T-helper 1 cell treated with Interleukin-12 subunit alpha and Interleukin-12 subunit beta and Interleukin-4 antibody, amounts not matched to agents 30 ng/mL and 1 ng/mL, for 36 hours (primary cell): ENCODE measurements around the gene MPZL3. TPM values are rescaled to one million over a fixed set of nuclear protein-coding genes. Genes with fewer than 3 reads are reported as not detected.

ENCODE experiments used
- intact Hi-C: fragments of 100-400 bp; cut with micrococcal nuclease; formaldehyde crosslinking; loops from one replicate; pipeline ENCODE4 v1.15.1; 2024
- total RNA-seq: library from RNA; stranded (reverse); gene quantifications from 2 replicates; pipeline ENCODE4 v1.2.3, GENCODE V29; 2022

Gene MPZL3, protein sequence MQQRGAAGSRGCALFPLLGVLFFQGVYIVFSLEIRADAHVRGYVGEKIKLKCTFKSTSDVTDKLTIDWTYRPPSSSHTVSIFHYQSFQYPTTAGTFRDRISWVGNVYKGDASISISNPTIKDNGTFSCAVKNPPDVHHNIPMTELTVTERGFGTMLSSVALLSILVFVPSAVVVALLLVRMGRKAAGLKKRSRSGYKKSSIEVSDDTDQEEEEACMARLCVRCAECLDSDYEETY
- 19.7 and 23.9 TPM in 2 replicates for total RNA-seq

GRCh38 chr11:118251858-118252652, at the start of gene MPZL3:
MPZL3 (minus strand) TSS chr11:118252365; CDS start chr11:118252294, 71 bp downstream.
- intact Hi-C loops: loop anchor here (1.0 to 5.0 kb wide), 8 partner anchors 11 to 540 kb away; partner anchors contain the start of gene DDX6

DNA sequence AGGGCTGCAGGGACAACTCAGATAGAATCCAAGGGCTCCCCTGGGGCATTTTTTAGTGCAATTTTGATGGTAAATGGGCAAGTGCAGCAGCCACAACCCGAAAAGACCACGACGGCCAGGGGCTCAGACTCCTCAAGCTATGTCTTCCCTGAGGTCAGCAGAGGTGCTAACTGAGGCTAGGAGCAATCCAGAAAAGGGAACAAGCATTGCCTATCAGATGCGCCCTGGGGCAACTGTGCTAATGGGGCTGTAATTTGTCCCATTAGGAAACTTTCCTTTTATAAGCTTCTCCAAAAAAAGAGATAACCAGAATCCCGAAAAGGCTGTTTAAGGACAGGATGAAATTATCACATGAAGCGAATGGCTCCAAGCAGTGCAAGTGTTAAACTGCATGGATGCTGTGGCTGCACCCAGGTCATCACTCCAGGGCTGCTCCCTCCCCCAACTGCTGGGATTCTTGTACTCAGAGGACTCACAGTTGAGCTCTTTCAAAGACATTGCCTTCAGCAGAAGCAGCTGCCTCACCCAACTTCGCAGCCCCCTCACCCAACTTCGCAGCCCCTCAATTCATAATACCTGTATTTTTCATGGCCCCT, 49.5 kb upstream of the MPZL3 start:
- intact Hi-C loops: loop anchor here (10.0 kb wide), 1 partner anchor 297 kb away; no protein-coding TSS in a partner anchor

DNA sequence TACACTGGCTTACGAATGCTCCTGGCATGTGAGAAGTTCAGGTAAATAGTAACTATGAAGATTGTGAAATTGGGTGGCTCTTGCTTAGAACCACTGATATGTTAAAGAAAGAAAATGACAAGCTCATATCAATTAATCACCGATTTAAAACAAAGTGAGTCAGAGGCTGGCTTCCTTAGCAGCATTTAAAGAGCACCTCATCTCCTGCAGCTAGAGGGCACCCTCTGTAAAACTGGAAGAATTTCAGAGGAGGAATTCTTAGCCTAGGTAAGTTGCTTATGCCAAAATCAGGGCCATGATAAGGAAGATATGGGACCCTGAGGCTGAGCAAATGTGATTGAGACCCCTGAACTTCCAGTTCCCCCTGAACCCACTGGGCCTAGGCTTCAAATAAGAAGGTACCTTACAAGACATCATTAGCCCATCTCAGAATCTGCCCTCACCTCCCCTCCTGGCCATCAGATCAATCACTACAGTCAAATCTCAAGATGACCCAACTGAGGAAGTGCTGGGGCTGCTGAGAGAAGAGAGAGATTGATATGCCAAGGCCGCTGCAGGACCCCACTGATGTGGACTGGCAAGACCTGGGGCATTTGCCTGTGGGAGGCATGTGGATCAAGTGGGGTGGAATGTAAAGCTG, 43.8 kb upstream of the MPZL3 start:
- intact Hi-C loops: loop anchor here (1.0 kb wide), 2 partner anchors 57 to 151 kb away; no protein-coding TSS in a partner anchor

DNA sequence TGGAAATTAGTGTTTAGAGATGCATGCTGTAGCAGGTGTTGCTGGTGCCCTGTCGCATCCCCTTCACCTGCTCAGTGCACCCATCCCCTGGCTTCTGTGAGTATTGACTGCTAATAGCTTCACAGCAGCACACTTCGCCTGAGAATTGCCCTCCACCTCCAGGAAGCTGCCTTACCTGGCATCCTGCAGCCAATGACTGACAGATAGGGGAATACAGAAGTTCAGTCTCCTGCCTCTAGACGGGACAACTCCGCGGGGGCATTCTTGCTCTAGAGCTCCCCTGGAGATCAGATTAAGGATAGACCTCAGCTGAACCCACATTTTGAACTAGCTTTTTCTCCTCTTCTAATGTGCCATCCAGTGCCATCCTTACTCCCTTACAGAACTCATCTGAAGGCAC, 43.0 kb upstream of the MPZL3 start:
- intact Hi-C loops: loop anchor here (1.0 kb wide), 1 partner anchor 150 kb away; no protein-coding TSS in a partner anchor

DNA sequence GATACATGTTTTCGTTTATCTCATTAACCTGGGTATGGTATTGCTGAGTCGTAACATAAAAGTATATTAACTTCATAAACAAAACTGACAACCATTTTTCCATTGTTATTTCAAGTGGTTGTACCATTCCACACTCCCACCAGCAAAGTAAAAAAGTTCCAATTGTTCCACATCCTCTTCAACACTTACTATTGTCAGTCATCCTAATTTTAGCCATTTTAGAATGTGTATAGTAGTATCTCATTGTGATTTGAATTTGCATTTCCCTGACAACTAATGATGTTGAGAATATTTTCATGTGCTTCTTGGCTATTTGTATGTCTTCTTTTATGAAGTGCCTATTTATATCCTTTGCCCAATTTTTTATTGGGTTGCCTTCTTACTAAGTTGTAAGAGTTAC, 41.9 kb upstream of the MPZL3 start:
- intact Hi-C loops: loop anchor here (5.0 kb wide), 2 partner anchors 37 to 477 kb away; no protein-coding TSS in a partner anchor

- intact Hi-C loops: loop anchor here (1.0 to 5.0 kb wide), 6 partner anchors 34 to 474 kb away; no protein-coding TSS in a partner anchor
Observed at GRCh38 chr11:118291477-118292135, 39.4 kb upstream of the MPZL3 start.

- intact Hi-C loops: loop anchor here (1.0 to 5.0 kb wide), 6 partner anchors 34 to 474 kb away; no protein-coding TSS in a partner anchor
Observed at GRCh38 chr11:118290923-118291322, 38.8 kb upstream of the MPZL3 start.

DNA sequence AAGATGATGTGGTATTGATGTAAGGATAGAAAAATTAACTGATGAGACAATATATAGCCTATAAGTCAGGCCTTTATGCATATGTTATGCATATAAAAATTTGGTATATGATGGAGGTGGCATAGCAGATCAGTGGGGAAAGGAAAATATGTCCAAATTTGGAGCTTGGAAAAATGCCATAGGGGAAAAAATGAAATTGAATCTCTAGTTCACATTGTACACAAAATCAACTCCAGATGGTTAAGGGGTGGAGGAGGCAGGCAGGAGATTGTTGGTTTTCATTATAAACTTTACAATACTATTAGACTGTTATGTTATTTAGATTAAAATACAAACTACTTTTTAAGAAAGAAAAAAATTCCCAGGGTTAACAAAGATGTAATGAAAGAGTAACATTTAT, 37.2 kb upstream of the MPZL3 start:
- intact Hi-C loops: no loop called here

DNA sequence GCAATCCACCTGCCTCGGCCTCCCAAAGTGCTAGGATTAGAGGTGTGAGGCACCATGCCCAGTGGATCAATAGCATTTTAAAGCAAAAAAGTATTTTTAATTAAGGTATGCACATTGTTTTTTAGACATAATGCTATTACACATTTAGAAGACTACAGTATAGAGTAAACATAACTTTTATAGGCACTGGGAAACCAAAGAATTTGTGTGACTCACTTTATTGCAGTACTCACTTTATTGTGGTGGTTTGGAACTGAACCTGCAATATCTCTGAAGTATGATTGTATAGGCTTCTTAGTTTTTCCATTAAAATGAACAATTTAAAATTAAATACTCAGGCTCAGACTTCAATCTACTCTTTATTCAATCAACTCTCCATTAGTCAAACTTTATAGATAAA, 34.8 kb upstream of the MPZL3 start:
- intact Hi-C loops: no loop called here

GRCh38 chr11:118286545-118286944, 34.4 kb upstream of the MPZL3 start:
- intact Hi-C loops: no loop called here

DNA sequence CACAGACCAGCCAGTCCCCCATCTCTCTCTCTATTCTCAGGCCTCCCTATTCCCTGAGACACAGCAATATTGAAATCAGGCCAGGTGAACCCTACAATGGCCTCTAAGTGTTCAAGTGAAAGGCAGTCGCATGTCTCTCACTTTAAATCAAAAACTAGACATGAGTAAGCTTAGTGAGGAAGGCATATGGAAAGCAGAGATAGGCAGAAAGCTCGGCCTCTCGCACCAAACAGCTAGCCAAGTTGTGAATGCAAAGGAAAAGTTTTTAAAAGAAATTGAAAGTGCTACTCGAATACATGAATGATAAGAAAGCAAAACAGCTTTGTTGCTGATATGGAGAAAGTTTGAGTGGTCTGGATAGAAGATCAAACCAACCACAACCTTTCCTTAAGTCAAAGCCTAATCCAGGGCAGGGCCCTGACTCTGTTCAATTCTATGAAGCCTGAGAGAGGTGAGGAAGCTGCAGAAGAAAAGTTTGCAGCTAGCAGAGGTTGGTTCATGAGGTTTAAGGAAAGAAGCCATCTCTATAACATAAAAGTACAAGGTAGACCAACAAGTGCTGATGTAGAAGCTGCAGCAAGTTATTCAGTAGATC, 31.7 kb upstream of the MPZL3 start:
- intact Hi-C loops: no loop called here

DNA sequence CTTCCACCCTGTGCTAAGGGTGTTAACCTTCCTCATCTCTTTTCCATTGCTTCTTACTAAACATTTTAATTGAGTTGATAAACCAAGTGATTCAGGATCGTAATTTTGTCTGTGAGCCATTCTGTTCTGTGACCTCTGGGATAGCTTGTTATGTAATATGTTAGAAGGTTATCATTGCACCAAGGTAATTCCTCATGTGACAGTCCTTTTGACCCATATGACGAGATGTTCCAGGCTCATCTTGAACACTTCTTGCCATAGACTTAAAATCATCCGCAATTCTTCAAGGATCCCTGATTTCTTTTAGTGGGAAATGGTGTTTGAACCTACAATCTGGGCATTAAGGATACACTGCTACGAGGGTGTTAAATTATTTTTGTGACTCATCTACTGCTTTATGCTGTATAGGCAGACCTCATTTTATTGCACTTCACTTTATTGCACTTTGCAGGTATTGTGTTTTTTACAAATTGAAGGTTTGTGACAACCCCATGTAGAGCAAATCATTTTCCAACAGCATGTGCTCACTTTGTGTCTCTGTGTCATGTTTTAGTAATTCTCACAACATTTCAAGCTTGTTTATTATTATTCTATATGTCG, 31.0 kb upstream of the MPZL3 start:
- intact Hi-C loops: no loop called here

DNA sequence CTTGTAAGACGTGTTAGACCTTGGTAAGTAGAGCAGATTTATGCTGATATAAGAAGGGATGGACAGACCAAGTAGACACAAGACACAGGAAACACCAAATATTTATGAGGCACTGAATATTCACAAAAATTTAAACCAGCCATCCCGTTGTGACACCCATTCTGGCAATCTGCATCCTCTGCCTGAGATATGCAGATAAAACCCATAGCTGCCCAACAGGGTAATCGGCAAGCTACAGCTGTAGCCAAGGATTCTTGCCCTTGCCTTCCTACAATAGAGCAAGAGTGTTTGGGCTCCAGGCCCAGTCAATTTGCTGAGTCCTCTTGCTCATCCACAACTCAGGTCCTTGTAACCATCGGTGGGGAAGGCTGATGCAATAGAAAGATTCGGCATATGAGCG, 30.4 kb upstream of the MPZL3 start:
- intact Hi-C loops: no loop called here

DNA sequence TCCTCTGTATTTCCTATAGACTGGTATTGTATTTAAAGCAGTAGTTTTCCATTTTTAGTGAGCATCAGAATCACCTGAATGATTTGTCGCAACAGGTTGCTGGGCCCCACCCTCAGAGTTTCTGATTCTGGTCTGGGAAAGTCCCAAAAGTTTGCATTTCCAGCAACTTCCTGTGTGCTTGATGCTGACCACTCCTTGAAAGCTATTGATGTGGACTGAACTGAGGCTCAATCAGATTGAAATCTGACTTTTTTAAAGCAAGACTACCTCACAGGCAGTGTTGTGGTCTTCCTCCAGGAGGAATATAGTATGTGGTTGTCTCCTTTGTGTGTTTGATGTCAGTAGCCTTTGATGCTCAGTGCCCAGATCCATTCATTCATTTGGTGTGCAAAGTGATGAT, 29.1 kb upstream of the MPZL3 start:
- intact Hi-C loops: no loop called here

DNA sequence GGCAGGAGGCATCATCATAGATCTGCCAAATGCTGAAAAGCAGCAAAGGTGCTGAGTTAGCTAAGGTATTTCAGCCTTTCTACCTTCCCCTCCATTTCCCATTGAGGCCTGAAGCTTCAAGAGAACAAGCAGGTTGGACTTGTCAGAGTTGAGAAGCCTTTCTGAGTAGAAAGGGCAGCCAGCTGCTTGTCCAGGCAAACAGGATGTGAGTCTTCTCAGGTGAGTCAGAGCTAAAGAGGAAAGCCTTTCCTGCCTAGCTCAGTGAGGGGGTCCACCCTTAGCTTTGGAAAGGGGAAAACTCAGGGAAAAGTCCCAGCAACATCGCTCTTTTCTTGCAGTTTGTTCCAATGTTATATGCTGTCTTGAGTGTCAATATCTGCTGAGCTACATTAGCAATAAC, 25.1 kb upstream of the MPZL3 start:
- intact Hi-C loops: loop anchor here (2.0 kb wide), 1 partner anchor 25 kb away; the partner anchor contains the start of gene MPZL3

DNA sequence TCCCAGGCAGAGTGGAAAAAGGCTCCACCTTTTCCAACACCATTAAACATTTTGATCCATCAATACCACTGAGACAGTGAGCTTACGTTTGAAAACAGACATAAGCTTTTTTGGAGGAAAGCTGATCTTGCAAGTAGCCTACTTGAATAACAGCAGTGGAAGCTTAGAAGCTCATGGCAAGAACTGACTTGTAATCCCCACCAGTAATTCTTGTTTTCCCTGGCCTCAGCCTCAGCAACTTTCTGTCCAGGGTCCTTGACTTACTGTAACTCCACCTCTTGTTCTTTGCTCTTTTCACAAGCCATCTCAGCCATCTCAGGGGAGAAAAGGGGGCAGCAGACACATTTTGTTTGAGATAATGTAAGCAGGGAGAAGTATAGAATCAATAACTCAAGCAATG, 24.3 kb upstream of the MPZL3 start:
- intact Hi-C loops: loop anchor here (2.0 kb wide), 1 partner anchor 24 kb away; the partner anchor contains the start of gene MPZL3

DNA sequence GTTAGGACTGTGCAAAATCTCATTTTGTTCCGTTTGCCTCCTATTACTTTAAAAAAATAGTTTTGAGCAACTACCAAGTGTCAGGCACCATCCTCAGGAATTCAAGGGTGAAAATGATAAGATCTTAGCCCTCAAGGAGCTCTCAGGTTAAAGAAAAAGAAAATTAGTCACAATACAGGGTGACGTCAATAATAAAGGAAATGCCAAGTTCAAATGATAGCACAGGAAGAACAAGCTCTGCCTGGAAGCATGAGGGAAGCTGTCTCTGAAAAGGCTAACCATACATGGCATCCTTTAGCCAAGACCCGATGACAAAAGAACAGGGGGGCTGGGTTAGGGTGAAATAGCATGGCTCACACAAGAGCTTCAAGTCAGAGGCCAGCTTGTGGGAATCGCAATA, 23.0 kb upstream of the MPZL3 start:
- intact Hi-C loops: no loop called here

DNA sequence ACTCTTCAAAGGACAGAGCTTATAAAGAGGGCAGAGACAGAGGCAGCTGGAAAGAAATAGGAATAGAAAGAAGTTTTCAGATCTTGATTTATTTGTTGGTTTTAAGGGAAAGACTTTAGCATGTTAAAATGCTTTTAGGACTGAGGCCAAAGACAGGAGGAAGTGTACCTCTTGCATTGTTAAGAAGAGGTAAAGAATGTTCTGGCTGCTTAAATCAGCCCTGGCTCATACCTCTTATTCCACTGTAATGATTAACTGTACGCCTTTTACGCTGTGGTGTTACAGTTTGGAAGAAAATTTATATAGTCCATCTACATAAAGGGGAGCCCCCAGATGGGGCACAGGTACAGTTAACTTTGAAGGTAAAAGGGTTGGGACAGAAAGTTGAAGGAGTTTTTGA, 22.0 kb upstream of the MPZL3 start:
- intact Hi-C loops: no loop called here

DNA sequence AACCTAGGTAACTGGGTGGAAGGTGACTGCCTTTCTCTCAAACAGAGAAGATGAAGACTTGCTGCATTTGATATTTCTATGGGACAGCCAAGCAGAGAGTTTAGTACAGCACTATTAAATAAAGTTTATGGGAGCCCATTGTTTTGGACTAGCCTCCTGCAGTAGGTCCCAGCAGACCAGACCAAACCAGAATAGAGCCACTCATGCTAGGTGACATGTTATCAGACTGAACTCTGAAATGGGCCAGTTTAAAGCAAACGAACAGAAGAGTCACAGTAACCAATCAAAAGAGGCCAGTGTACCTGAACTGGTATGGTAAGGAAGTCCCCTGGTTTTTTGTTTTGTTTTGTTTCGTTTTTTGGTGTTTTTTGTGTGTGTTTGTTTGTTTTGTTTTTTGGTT, 19.8 kb upstream of the MPZL3 start:
- intact Hi-C loops: no loop called here

DNA sequence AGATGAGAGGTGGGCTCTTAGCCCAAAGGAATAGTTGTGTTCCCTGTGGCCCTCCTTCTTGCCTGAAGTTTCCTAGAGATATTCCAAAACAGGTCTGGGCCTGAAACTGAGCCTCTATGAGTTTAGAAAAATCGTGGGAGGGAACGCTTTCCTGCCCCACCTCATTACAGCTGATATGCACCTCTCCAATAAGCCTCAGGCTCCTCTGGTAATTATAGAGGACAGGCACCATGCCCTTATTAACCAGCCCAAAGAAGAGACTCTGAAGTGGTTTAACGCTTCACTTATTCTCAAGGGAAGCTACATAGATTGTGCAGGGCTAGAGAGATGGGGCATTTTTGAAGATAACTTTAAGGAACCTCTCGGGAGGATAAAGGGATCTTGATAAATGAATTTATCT, 15.3 kb upstream of the MPZL3 start:
- intact Hi-C loops: no loop called here
